ENCODE results near the gene AUTS2.

DNA sequence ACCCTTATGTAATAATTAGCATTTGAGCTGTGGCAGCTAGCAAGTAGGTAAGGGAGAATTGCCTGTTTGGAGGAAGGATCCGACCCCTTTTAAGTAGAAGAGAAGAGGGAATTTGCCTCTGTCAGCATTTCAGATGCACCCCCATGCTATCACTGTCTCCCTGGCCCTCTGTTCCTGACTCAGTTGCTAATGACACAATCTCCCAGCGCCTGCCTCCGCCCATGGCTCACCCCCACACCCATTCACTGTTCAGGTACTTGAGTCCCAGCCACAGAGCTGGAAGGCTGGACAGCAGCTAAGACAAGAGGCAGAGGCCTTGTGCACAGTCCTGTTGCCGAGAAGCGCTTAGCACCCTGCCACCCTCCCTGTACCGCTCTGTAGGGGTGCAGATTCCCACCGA, 1021.4 kb downstream of the AUTS2 start:
- TF ChIP-seq, protein P1, sequence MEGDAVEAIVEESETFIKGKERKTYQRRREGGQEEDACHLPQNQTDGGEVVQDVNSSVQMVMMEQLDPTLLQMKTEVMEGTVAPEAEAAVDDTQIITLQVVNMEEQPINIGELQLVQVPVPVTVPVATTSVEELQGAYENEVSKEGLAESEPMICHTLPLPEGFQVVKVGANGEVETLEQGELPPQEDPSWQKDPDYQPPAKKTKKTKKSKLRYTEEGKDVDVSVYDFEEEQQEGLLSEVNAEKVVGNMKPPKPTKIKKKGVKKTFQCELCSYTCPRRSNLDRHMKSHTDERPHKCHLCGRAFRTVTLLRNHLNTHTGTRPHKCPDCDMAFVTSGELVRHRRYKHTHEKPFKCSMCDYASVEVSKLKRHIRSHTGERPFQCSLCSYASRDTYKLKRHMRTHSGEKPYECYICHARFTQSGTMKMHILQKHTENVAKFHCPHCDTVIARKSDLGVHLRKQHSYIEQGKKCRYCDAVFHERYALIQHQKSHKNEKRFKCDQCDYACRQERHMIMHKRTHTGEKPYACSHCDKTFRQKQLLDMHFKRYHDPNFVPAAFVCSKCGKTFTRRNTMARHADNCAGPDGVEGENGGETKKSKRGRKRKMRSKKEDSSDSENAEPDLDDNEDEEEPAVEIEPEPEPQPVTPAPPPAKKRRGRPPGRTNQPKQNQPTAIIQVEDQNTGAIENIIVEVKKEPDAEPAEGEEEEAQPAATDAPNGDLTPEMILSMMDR (IDR thresholded peaks at IDR 0.05): no peak
- no peak for TF ChIP-seq POLR2A (IDR thresholded peaks at IDR 0.05)
